Measurements from ENCODE around the gene PDK4. TPM values are rescaled to one million over a fixed set of nuclear protein-coding genes. Genes with fewer than 3 reads are reported as not detected.

The PDK4 gene
- total and polyA plus RNA-seq, 7 donors, result 38.4 to 1,066 (median 254) TPM

DNA sequence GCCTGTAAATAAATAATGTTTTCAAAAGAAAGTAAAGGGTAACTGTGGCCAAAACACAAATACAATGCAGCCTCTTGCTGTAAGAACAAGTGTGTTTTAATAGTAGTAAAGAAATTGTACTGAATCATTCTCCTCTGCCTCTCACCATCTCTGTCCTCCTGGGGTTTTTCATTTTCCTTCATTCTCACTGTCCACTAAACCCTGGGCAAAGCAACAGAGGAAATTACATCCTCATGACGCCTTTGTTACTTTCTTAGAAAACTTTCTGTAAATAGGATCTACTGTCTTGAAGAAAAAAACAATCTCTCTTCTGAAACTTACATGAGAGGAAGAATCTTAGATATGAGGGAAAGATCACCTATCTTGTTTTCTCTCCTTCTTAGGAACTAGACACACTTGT, 56.0 kb downstream of the PDK4 start:
- H3K4me1 ChIP-seq, result peaks cover 0 to 11% (median 5%) of the 10 kb centered on the region in 4 donors
- no peak overlapping the region for H3K27ac ChIP-seq
- H3K9me3 ChIP-seq, result no peaks in the 10 kb centered on the region
- TF ChIP-seq EP300 (IDR thresholded peaks at IDR 0.05) (no peak), POLR2A (IDR thresholded peaks at IDR 0.05) (no peak), POLR2AphosphoS5 (IDR thresholded peaks at IDR 0.05) (no peak)
- TF ChIP-seq, protein P1, sequence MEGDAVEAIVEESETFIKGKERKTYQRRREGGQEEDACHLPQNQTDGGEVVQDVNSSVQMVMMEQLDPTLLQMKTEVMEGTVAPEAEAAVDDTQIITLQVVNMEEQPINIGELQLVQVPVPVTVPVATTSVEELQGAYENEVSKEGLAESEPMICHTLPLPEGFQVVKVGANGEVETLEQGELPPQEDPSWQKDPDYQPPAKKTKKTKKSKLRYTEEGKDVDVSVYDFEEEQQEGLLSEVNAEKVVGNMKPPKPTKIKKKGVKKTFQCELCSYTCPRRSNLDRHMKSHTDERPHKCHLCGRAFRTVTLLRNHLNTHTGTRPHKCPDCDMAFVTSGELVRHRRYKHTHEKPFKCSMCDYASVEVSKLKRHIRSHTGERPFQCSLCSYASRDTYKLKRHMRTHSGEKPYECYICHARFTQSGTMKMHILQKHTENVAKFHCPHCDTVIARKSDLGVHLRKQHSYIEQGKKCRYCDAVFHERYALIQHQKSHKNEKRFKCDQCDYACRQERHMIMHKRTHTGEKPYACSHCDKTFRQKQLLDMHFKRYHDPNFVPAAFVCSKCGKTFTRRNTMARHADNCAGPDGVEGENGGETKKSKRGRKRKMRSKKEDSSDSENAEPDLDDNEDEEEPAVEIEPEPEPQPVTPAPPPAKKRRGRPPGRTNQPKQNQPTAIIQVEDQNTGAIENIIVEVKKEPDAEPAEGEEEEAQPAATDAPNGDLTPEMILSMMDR (IDR thresholded peaks at IDR 0.05), result no peak
- no peaks in the 10 kb centered on the region for H3K36me3 ChIP-seq
- intact Hi-C loops (cut with DNase I), result loop anchor here (10.0 kb wide), 1 partner anchor 234 kb away; the partner anchor contains the start of gene DYNC1I1
- no peaks in the 10 kb centered on the region for H3K27me3 ChIP-seq
- 67 to 80% methylated on average over 1 of the region's 1 CpG for WGBS, 2 donors
- no peak for DNase-seq
- no peak overlapping the region for H3K4me3 ChIP-seq

DNA sequence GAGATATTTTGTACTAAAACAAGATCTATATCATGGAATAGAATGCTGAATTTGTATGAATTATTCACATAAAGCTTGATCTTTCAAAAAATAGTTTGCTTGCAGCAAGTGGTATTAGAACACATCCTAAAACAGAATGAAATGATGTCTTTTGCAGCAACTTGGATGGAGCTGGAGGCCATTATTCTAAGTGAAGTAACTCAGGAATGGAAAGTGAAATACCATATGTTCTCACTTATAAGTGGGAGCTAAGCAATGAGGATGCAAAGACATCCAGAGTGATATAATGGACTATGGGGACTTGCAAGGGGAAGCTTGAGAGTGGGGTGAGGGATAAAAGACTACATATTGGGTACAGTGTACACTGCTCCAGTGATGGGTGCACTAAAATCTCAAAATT, 56.9 kb downstream of the PDK4 start:
- Histone ChIP-seq H3K4me3 (no peak overlapping the region), H3K4me1 (peaks cover 0 to 4% (median 0%) of the 10 kb centered on the region in 4 donors), H3K27ac (no peak overlapping the region), H3K9me3 (no peaks in the 10 kb centered on the region), H3K27me3 (no peaks in the 10 kb centered on the region), H3K36me3 (no peaks in the 10 kb centered on the region)
- DNase-seq, result no peak
- intact Hi-C loops (cut with DNase I), result no loop called here
- TF ChIP-seq, protein P1 (IDR thresholded peaks at IDR 0.05), result no peak
- TF ChIP-seq POLR2A (IDR thresholded peaks at IDR 0.05), result no peak
- no peak for TF ChIP-seq POLR2AphosphoS5 (IDR thresholded peaks at IDR 0.05)
- TF ChIP-seq EP300 (IDR thresholded peaks at IDR 0.05), result no peak

DNA sequence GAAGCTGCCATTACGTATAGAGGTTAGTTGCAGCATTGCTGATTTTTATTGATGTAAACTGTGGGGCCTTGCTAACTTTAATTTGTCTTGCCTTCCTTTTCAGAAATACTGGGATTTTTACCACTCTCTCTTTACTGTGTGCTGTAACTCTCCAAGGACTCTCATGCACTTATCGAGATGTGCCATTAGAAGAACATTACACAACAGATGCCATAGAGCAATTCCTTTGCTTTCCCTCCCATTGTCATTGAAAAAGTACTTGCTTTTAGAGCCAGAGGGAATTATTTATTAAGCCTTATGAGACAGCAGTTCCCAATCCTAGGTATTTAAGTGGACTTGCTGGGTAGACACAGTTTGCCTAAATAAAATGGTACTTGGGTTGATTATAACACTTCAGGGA, 58.8 kb downstream of the PDK4 start:
- Histone ChIP-seq H3K36me3 (no peaks in the 10 kb centered on the region), H3K27ac (no peak overlapping the region), H3K27me3 (no peaks in the 10 kb centered on the region), H3K9me3 (no peaks in the 10 kb centered on the region), H3K4me3 (no peak overlapping the region), H3K4me1 (no peaks in the 10 kb centered on the region)
- no peak for DNase-seq
- intact Hi-C loops (cut with DNase I), result no loop called here
- TF ChIP-seq POLR2AphosphoS5 (IDR thresholded peaks at IDR 0.05) (no peak), POLR2A (IDR thresholded peaks at IDR 0.05) (no peak), EP300 (IDR thresholded peaks at IDR 0.05) (no peak)
- TF ChIP-seq, protein P1 (IDR thresholded peaks at IDR 0.05), result no peak
- WGBS, 2 donors, result 95 to 96% methylated on average over 2 of the region's 2 CpGs

GRCh38 chr7:95536656-95537311, 59.5 kb downstream of the PDK4 start:
- no peaks in the 10 kb centered on the region for H3K9me3 ChIP-seq
- peaks cover 0 to 6% (median 1%) of the 10 kb centered on the region in 4 donors for H3K4me1 ChIP-seq
- no peaks in the 10 kb centered on the region for H3K27me3 ChIP-seq
- intact Hi-C loops (cut with DNase I), result no loop called here
- H3K27ac ChIP-seq, result no peak overlapping the region
- DNase-seq, result no peak
- no peak overlapping the region for H3K4me3 ChIP-seq
- 92 to 96% methylated on average over 2 of the region's 2 CpGs for WGBS, 2 donors
- H3K36me3 ChIP-seq, result no peaks in the 10 kb centered on the region
- TF ChIP-seq EP300 (IDR thresholded peaks at IDR 0.05) (no peak), POLR2A (IDR thresholded peaks at IDR 0.05) (no peak), POLR2AphosphoS5 (IDR thresholded peaks at IDR 0.05) (no peak)
- TF ChIP-seq, protein P1 (IDR thresholded peaks at IDR 0.05), result no peak

GRCh38 chr7:95535662-95536061, 60.7 kb downstream of the PDK4 start:
- Histone ChIP-seq H3K27me3 (no peaks in the 10 kb centered on the region), H3K9me3 (no peaks in the 10 kb centered on the region), H3K36me3 (no peaks in the 10 kb centered on the region), H3K4me3 (no peak overlapping the region), H3K4me1 (peaks cover 0 to 12% (median 4%) of the 10 kb centered on the region in 4 donors), H3K27ac (no peak overlapping the region)
- 39 to 42% methylated on average over 1 of the region's 1 CpG for WGBS, 2 donors
- TF ChIP-seq EP300 (IDR thresholded peaks at IDR 0.05) (no peak), POLR2A (IDR thresholded peaks at IDR 0.05) (no peak), POLR2AphosphoS5 (IDR thresholded peaks at IDR 0.05) (no peak)
- TF ChIP-seq, protein P1 (IDR thresholded peaks at IDR 0.05), result no peak
- intact Hi-C loops (cut with DNase I), result no loop called here
- DNase-seq, result no peak

All from sigmoid colon (tissue), 7 donors.